Adipocyte (in vitro differentiated cells): ENCODE measurements around the gene PHC2.

Source experiments
- DNase-seq: peaks from one replicate; pipeline ENCODE4 v3.0.0-alpha.2; 2015; ENCODE audit warnings: low read depth
- H3K27me3 ChIP-seq: replicated peaks from 2 replicates; pipeline ENCODE4 v1.7.0; 2013; ENCODE audit warnings: mild to moderate bottlenecking, low read length, moderate library complexity; ENCODE audit not compliant: control insufficient read depth, insufficient read depth
- H3K36me3 ChIP-seq: 2 replicates; pipeline ENCODE4 v1.7.0; 2013; ENCODE audit warnings: low read length, mild to moderate bottlenecking, moderate library complexity; ENCODE audit not compliant: control insufficient read depth, insufficient read depth, severe bottlenecking
- H3K4me1 ChIP-seq: 2 replicates; pipeline ENCODE4 v1.7.0; 2013; ENCODE audit warnings: mild to moderate bottlenecking, low read length, moderate library complexity; ENCODE audit not compliant: control insufficient read depth, insufficient read depth
- H3K4me3 ChIP-seq: 2 replicates; pipeline ENCODE4 v1.7.0; 2013; ENCODE audit warnings: mild to moderate bottlenecking, low read length, moderate library complexity
- H3K9ac ChIP-seq: 2 replicates; pipeline ENCODE4 v1.7.0; 2013; ENCODE audit warnings: mild to moderate bottlenecking, low read length, moderate library complexity
- H3K9me3 ChIP-seq: 2 replicates; pipeline ENCODE4 v1.7.0; 2013; ENCODE audit warnings: mild to moderate bottlenecking, low read length, moderate library complexity; ENCODE audit not compliant: control insufficient read depth

PHC2 gene, protein sequence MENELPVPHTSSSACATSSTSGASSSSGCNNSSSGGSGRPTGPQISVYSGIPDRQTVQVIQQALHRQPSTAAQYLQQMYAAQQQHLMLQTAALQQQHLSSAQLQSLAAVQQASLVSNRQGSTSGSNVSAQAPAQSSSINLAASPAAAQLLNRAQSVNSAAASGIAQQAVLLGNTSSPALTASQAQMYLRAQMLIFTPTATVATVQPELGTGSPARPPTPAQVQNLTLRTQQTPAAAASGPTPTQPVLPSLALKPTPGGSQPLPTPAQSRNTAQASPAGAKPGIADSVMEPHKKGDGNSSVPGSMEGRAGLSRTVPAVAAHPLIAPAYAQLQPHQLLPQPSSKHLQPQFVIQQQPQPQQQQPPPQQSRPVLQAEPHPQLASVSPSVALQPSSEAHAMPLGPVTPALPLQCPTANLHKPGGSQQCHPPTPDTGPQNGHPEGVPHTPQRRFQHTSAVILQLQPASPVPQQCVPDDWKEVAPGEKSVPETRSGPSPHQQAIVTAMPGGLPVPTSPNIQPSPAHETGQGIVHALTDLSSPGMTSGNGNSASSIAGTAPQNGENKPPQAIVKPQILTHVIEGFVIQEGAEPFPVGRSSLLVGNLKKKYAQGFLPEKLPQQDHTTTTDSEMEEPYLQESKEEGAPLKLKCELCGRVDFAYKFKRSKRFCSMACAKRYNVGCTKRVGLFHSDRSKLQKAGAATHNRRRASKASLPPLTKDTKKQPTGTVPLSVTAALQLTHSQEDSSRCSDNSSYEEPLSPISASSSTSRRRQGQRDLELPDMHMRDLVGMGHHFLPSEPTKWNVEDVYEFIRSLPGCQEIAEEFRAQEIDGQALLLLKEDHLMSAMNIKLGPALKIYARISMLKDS

DNA sequence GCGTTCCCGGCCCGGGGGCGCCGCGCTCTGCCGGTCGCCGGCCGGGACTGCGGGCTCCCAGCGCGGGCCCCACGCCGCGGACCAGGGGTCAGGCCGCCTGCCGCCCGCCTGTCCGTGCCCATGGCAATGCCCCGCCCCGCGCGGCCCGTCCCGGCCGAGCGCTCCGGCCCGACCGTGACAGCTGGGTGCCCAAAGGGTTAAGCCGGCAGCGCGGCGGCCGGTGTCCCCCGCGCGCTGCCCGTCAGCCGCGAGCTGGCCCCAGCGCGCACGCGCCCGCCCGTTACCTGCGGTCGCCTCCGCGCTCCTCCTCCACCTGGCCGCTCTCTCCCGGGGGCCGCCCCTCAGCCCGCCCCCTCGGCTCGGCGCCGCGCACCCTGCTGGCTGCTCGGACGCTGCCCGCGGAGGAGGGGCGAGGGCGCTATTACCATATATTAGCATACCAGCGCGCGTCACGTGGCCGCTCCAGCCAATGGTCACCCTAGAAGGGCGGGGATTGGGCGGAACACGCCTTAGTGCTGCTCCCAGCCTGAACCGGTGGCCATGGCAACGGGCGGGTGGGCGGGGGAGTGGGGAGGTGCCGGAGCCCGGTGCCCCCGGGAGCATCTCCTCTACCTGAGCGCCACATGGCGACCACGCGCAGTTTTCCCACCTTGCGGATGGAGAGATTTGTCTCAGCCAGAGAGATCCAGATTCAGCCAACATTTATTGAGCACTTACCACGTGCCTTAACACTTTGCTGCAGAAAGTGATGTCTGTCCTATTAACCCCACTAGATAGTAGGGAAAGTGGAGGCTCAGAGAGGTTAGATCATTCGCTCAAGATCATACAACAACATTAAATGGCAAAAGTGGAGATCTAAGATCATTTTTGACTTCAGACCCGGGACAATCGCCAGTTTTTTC is at the start of gene PHC2:
Gene PHC2, minus strand, starts transcription at position 404 of the 902 bp plus-strand sequence. CDS start 55,556 bp downstream, outside the sequence.
- H3K27me3 ChIP-seq = no peaks in the 10 kb centered on the region
- peak within 1 kb of the TSS; percentile 87 for H3K9ac ChIP-seq
- H3K4me3 ChIP-seq = peak within 1 kb of the TSS; percentile 87
- peaks cover 54% of the 10 kb centered on the region for H3K4me1 ChIP-seq
- DNase-seq = peak; percentile 99
- no peaks in the 10 kb centered on the region for H3K9me3 ChIP-seq
- no peaks in the 10 kb centered on the region for H3K36me3 ChIP-seq

DNA sequence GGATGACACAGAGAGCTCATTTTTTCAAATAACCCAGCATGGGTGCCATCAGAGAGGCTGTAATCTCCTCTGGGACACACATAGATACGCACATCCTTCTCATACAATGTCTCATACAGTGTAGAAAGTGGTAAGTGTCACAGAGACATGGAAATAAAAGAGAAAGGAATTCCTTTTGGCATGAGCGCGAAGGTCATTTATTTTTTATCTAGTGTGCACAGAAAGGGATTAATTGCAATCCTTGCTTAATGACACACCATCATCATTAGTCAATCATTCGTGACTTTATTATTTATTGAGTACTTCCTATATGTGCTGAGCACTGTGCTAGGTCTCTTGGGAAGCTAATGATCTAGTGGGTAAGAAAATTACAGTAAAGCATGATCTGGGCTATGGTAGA is 46.6 kb upstream of the PHC2 start:
- Histone ChIP-seq H3K9me3 (no peaks in the 10 kb centered on the region), H3K27me3 (no peaks in the 10 kb centered on the region), H3K4me3 (no peak overlapping the region), H3K9ac (no peak overlapping the region), H3K4me1 (peaks cover 18% of the 10 kb centered on the region), H3K36me3 (peaks cover 22% of the 10 kb centered on the region)
- no peak for DNase-seq

DNA sequence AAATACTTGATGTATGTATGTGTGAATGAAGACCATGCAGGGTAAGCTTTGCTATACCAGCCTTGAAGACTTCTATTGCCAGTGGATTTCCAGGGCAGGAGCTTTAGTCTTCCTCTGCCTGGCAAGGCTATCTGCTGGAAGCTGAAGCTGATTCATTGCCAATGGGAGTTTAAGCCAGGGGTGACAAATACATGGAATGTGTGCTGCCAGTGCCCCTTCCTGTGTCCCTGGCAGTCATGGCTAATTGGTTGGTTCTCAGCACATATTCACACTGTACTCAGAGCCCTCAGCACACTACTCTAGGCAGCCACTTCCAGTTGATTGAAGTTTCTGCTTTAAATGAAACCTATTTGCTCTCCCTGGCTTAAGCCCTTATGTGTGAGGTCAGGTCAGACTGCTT is 43.0 kb upstream of the PHC2 start:
- peaks cover 35% of the 10 kb centered on the region for H3K4me1 ChIP-seq
- no peak overlapping the region for H3K9ac ChIP-seq
- no peaks in the 10 kb centered on the region for H3K36me3 ChIP-seq
- no peaks in the 10 kb centered on the region for H3K9me3 ChIP-seq
- no peak for DNase-seq
- peak overlapping the region; percentile 90 for H3K4me3 ChIP-seq
- no peaks in the 10 kb centered on the region for H3K27me3 ChIP-seq

DNA sequence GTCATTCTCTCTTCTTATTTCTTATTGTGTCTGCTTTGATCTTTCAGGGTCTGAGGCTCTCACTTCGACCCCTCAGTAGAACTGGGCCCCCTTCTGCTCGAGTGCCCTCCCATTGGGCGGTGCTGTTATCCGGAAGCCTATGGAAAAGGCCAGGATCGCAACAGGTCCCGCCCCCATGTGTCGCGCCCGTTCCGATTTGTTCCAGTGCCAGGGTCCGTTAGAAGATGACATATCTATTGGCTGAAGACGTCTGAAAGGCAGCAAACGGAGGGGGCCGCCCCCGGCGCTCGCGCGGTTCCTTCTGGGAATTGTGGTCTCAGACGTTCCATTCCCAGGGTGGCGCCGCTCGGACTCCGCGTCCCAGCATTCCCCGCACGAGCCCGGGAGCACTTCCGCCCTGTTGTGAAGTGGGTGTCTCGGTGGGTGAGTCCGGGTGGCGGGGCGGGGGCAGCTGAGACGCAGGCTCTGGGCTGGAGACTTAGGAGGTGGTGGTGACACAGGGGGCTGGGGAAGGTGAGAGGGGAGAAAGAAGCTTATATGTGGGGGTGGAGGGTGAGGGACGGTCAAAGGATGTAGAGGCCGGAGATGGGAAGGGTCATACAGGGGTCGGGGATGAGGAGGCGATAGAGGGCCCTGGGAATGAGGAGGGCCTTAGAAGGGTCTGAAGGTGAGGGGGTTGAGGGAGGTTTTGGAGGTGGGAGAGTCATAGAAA is 41.5 kb upstream of the PHC2 start, which contains the start of gene ZSCAN20:
Gene ZSCAN20, plus strand, starts transcription at position 377 of the 712 bp plus-strand sequence. CDS start 6,644 bp downstream, outside the sequence.
- DNase-seq = peak; percentile 99
- Histone ChIP-seq H3K36me3 (no peaks in the 10 kb centered on the region), H3K4me3 (peak within 1 kb of the TSS; percentile 90), H3K9ac (peak within 1 kb of the TSS; percentile 91), H3K27me3 (no peaks in the 10 kb centered on the region), H3K4me1 (peaks cover 43% of the 10 kb centered on the region), H3K9me3 (no peaks in the 10 kb centered on the region)

DNA sequence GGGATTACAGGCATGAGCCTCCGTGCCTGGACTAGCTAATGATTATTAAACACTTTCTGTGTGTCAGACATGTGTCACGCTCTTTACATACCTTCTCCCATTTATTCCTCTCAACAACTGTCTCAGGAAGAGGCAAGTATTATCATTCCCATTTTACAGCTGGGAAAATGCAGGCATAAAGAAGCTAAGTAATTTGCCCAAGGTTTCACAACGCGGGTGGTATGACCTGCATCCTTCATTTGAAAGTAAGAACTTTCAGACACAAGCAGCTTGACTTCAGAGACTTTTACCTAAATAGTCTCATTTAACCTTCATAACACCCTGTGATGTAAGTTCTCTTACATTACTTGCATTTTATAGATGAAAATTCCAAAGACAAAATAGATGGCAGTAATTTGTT is 40.5 kb upstream of the PHC2 start:
- no peaks in the 10 kb centered on the region for H3K36me3 ChIP-seq
- no peaks in the 10 kb centered on the region for H3K9me3 ChIP-seq
- H3K4me3 ChIP-seq = no peak overlapping the region
- H3K9ac ChIP-seq = peak overlapping the region; percentile 75
- H3K4me1 ChIP-seq = peaks cover 43% of the 10 kb centered on the region
- H3K27me3 ChIP-seq = no peaks in the 10 kb centered on the region
- DNase-seq = no peak

DNA sequence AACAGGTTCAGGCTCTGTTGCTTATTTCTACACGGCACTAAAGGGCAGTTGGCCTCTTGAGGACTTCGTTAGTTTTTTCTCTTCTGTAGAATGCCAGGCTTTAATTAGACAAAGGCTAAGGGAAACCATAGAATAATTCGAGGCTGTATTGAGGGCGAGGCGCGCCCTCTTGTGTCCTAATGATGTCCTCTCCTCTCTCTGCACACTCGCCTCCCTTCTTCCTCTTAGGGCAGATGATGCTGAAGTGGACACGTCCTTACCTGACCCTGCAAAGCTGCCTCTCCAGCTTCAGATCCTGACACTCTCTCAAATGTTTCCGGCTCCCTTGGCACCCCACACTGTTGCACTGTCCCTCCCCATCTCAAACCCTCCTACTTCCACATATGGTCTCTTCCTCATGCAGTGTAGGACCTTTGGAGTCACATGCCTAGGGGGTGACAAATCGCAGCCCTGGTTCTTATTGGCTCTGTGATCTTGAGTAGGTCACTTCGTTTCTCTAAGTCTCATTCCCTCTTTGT is 39.7 kb upstream of the PHC2 start:
- Histone ChIP-seq H3K36me3 (no peaks in the 10 kb centered on the region), H3K9ac (no peak overlapping the region), H3K4me1 (peaks cover 46% of the 10 kb centered on the region), H3K9me3 (no peaks in the 10 kb centered on the region), H3K4me3 (no peak overlapping the region), H3K27me3 (no peaks in the 10 kb centered on the region)
- peak; percentile 96 for DNase-seq

DNA sequence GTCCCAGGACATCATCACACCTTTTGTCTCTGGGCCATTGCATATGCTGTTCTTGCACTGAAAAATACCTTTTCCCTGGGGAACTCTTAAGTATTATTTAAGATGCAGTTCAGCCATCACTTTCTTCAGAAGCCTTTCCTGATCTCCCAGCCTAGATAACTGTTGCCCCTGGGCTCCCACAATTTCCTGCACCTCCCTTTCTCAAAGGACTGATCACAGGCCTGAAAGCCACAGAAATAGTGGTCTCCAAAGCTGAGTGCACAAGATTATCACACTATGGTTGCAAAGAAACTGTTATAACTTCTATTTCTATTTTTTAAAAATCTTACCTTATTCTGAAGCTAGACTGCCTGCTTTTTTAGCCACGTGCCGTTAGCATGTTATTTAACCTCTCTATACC is 38.8 kb upstream of the PHC2 start:
- Histone ChIP-seq H3K4me3 (no peak overlapping the region), H3K9me3 (no peaks in the 10 kb centered on the region), H3K27me3 (no peaks in the 10 kb centered on the region), H3K36me3 (no peaks in the 10 kb centered on the region), H3K4me1 (peaks cover 46% of the 10 kb centered on the region), H3K9ac (no peak overlapping the region)
- DNase-seq = no peak

DNA sequence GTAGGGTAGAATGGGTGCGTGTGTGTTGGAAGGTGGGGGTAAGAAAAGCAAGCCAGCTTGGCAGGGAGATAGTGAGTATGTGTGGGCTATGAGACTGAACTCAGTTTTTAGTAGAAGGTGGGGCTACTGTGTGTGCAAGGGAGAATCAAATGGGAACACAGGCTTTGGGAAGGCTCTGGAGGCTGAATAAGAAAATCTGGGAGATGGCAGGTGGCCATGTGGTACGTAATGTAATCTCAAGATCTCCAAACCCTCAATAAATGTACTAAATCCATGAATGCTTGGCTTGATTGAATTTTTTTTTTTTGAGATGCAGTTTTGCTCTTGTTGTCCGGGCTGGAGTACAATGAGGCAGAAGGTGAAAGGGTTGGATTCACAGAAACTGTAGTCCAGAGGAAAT is 38.1 kb upstream of the PHC2 start:
- H3K9me3 ChIP-seq = no peaks in the 10 kb centered on the region
- DNase-seq = no peak
- H3K36me3 ChIP-seq = no peaks in the 10 kb centered on the region
- H3K27me3 ChIP-seq = no peaks in the 10 kb centered on the region
- peaks cover 41% of the 10 kb centered on the region for H3K4me1 ChIP-seq
- no peak overlapping the region for H3K4me3 ChIP-seq
- no peak overlapping the region for H3K9ac ChIP-seq

DNA sequence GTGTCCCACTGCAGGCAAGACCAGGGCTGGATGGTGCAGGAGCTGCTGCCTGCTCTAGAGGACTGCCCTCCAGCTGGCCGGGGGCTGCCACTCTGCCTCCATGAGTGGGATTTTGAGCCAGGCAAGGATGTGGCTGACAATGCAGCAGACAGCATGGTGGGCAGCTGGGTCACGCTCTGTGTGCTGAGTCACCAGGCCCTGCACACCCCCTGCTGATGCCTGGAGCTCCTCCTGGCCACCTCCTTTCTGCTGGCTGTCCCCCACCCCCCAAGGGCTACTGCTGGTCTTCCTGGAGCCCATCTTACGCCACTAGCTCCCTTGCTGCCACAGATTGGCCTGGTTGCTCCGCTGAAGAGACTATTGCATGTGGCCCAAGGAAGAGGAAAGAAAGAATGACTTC is 37.6 kb upstream of the PHC2 start:
- no peak overlapping the region for H3K4me3 ChIP-seq
- no peak overlapping the region for H3K9ac ChIP-seq
- no peaks in the 10 kb centered on the region for H3K9me3 ChIP-seq
- no peak for DNase-seq
- peaks cover 36% of the 10 kb centered on the region for H3K4me1 ChIP-seq
- no peaks in the 10 kb centered on the region for H3K36me3 ChIP-seq
- no peaks in the 10 kb centered on the region for H3K27me3 ChIP-seq

DNA sequence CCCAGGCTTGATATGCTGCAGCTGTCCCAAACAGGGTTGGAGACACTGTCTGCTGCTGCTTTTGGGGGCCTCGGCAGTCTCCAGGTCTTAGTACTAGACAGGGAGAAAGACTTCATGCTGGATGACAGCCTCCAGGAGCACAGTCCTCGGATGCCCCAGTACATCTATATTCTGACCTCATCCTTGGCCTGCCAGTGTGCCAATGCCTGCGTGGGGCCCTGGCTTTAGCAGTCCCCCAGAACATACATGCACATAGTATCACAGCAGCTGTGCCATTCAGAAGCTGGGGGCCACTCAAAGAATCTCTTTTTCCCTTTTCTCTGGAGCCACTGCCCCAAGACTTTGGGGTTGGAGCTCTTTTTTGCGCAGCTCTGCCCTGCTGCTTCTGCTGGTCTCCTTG is 37.1 kb upstream of the PHC2 start:
- peaks cover 31% of the 10 kb centered on the region for H3K4me1 ChIP-seq
- no peaks in the 10 kb centered on the region for H3K36me3 ChIP-seq
- H3K27me3 ChIP-seq = no peaks in the 10 kb centered on the region
- no peaks in the 10 kb centered on the region for H3K9me3 ChIP-seq
- no peak for DNase-seq
- H3K4me3 ChIP-seq = no peak overlapping the region
- H3K9ac ChIP-seq = no peak overlapping the region
